C4-2B (cell line): Measurements from ENCODE around the gene ADAM22.

Experiments
- ZFX ChIP-seq: fragments of 450-650 bp; IDR thresholded peaks from 2 replicates; pipeline ENCODE4 v1.6.1; 2017
- TF ChIP-seq, protein P1 (sequence below): fragments of 450-650 bp; conservative IDR thresholded peaks from 2 replicates; pipeline ENCODE4 v1.5.1; 2017; ENCODE audit warnings: mild to moderate bottlenecking

DNA sequence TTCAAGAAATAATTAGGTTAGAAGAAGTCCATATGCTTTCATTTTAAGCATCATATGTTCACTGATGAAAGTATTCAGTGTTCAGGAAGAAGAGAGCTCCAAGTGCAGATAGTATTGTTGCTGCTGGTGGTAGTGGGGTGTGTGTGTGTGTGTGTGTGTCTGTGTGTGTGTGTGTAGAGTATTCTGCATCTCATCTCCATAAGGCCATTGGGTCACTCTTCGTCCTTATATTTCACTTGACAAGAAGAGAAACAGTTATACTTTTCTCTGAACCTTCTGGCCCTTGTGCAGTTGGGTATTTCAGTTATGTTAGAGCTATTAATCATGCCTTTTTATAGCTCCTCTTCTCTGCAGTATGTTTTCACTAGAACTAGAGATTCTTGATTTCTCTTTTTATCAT lies 26.2 kb downstream of the ADAM22 start:
- TF ChIP-seq, protein P1, sequence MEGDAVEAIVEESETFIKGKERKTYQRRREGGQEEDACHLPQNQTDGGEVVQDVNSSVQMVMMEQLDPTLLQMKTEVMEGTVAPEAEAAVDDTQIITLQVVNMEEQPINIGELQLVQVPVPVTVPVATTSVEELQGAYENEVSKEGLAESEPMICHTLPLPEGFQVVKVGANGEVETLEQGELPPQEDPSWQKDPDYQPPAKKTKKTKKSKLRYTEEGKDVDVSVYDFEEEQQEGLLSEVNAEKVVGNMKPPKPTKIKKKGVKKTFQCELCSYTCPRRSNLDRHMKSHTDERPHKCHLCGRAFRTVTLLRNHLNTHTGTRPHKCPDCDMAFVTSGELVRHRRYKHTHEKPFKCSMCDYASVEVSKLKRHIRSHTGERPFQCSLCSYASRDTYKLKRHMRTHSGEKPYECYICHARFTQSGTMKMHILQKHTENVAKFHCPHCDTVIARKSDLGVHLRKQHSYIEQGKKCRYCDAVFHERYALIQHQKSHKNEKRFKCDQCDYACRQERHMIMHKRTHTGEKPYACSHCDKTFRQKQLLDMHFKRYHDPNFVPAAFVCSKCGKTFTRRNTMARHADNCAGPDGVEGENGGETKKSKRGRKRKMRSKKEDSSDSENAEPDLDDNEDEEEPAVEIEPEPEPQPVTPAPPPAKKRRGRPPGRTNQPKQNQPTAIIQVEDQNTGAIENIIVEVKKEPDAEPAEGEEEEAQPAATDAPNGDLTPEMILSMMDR, result no peak
- TF ChIP-seq ZFX, result no peak
